GM23338 (cell line): ENCODE measurements around the gene SETD4. TPM values are rescaled to one million over a fixed set of nuclear protein-coding genes. Genes with fewer than 3 reads are reported as not detected.

Experiments used
- ATAC-seq: fragments of 200-7000 bp; cut with Tn5 transposase; 3 replicates; pipeline ENCODE4 v1.9.1; 2020
- DNase-seq: peaks from one replicate; pipeline ENCODE4 v3.0.0-alpha.2; 2015; ENCODE audit warnings: low spot score
- H2AFZ ChIP-seq: fragments of 200-600 bp; sonication (generic); 2 replicates; pipeline ENCODE4 v1.8.0; 2016; ENCODE audit warnings: antibody characterized with exemption, mild to moderate bottlenecking, moderate library complexity
- H3F3A ChIP-seq: fragments of 200-600 bp; sonication (generic); replicated peaks from 2 replicates; pipeline ENCODE4 v1.8.0; 2017; ENCODE audit warnings: antibody characterized with exemption, mixed run types, low read depth
- H3K27ac ChIP-seq: fragments of 200-600 bp; sonication (generic); 2 replicates; pipeline ENCODE4 v1.6.1; 2016; ENCODE audit warnings: low read depth
- H3K27me3 ChIP-seq: fragments of 200-600 bp; sonication (generic); 2 replicates; pipeline ENCODE4 v1.8.0; 2016; ENCODE audit warnings: mild to moderate bottlenecking, mixed run types, moderate library complexity; ENCODE audit not compliant: insufficient read depth
- H3K36me3 ChIP-seq: fragments of 200-600 bp; sonication (generic); 2 replicates; pipeline ENCODE4 v1.8.0; 2016; ENCODE audit warnings: mild to moderate bottlenecking; ENCODE audit not compliant: insufficient read depth
- H3K4me1 ChIP-seq: fragments of 200-600 bp; sonication (generic); 2 replicates; pipeline ENCODE4 v1.8.0; 2016; ENCODE audit warnings: mild to moderate bottlenecking, moderate library complexity; ENCODE audit not compliant: insufficient read depth
- H3K4me2 ChIP-seq: fragments of 200-600 bp; sonication (generic); 2 replicates; pipeline ENCODE4 v1.7.1; 2017; ENCODE audit warnings: mixed run types
- H3K4me3 ChIP-seq: fragments of 200-600 bp; sonication (generic); 2 replicates; pipeline ENCODE4 v1.6.1; 2016; ENCODE audit warnings: mixed run types
- H3K79me2 ChIP-seq: fragments of 200-600 bp; sonication (generic); replicated peaks from 2 replicates; pipeline ENCODE4 v1.8.0; 2017; ENCODE audit warnings: mild to moderate bottlenecking; ENCODE audit not compliant: insufficient read depth
- H3K9me2 ChIP-seq: fragments of 200-600 bp; sonication (generic); 2 replicates; pipeline ENCODE4 v1.8.0; 2017; ENCODE audit not compliant: insufficient read depth
- H4K20me1 ChIP-seq: fragments of 200-600 bp; sonication (generic); replicated peaks from 2 replicates; pipeline ENCODE4 v1.8.0; 2017; ENCODE audit warnings: mild to moderate bottlenecking; ENCODE audit not compliant: insufficient read depth
- H3K27ac Mint-ChIP-seq: 2 replicates; pipeline ENCODE4 v1.8.0; 2020; ENCODE audit warnings: inconsistent platforms, mild to moderate bottlenecking, moderate library complexity, mixed read lengths
- H3K27me3 Mint-ChIP-seq: 3 replicates; pipeline ENCODE4 v1.8.0; 2022; ENCODE audit warnings: low read depth, mild to moderate bottlenecking, moderate library complexity, mixed read lengths, inconsistent platforms; ENCODE audit not compliant: insufficient read depth, poor library complexity
- H3K36me3 Mint-ChIP-seq: 3 replicates; pipeline ENCODE4 v1.8.0; 2021; ENCODE audit warnings: low read depth, mild to moderate bottlenecking, inconsistent platforms, moderate library complexity, mixed read lengths
- H3K4me1 Mint-ChIP-seq: 3 replicates; pipeline ENCODE4 v1.8.0; 2020; ENCODE audit warnings: mild to moderate bottlenecking, inconsistent platforms, mixed read lengths
- H3K4me3 Mint-ChIP-seq: 3 replicates; pipeline ENCODE4 v1.8.0; 2021; ENCODE audit warnings: moderate library complexity, mild to moderate bottlenecking, inconsistent platforms, mixed read lengths
- H3K9me3 Mint-ChIP-seq: 3 replicates; pipeline ENCODE4 v1.8.0; 2020; ENCODE audit warnings: moderate library complexity, mild to moderate bottlenecking, inconsistent platforms, mixed read lengths
- CREB1 ChIP-seq: fragments of 250-450 bp; sonication (Bioruptor Pico); IDR thresholded peaks from 2 replicates; pipeline ENCODE4 v1.5.0; 2020; ENCODE audit warnings: low read depth, mild to moderate bottlenecking, moderate library complexity
- ETS1 ChIP-seq: IDR thresholded peaks from 2 replicates; pipeline ENCODE4 v1.6.1; 2016; ENCODE audit warnings: antibody characterized with exemption
- EZH2 ChIP-seq: fragments of 200-600 bp; sonication (generic); IDR thresholded peaks from one replicate; pipeline ENCODE4 v1.8.0; 2017; ENCODE audit warnings: antibody characterized with exemption, mild to moderate bottlenecking, low read depth; ENCODE audit not compliant: unreplicated experiment
- EZH2phosphoT487 ChIP-seq: fragments of 200-600 bp; sonication (generic); IDR thresholded peaks from one replicate; pipeline ENCODE4 v1.8.1; 2018; ENCODE audit warnings: antibody characterized with exemption; ENCODE audit not compliant: unreplicated experiment
- JUNB ChIP-seq: IDR thresholded peaks from one replicate; pipeline ENCODE4 v1.6.1; 2016; ENCODE audit warnings: antibody characterized with exemption; ENCODE audit not compliant: unreplicated experiment
- NANOG ChIP-seq: IDR thresholded peaks from 2 replicates; pipeline ENCODE4 v1.6.1; 2016; ENCODE audit warnings: antibody characterized with exemption, borderline replicate concordance
- REST ChIP-seq: IDR thresholded peaks from one replicate; pipeline ENCODE4 v1.6.1; 2018; ENCODE audit warnings: antibody characterized with exemption; ENCODE audit not compliant: unreplicated experiment
- ZNF114 ChIP-seq: fragments of 250-450 bp; sonication (Bioruptor Pico); IDR thresholded peaks from 2 replicates; pipeline ENCODE4 v1.5.0; 2020; ENCODE audit warnings: mild to moderate bottlenecking, moderate library complexity
- ZNF331 ChIP-seq: fragments of 250-450 bp; sonication (Bioruptor Pico); IDR thresholded peaks from 2 replicates; pipeline ENCODE4 v1.5.0; 2020; ENCODE audit warnings: low read depth, mild to moderate bottlenecking, moderate library complexity
- ZNF462 ChIP-seq: fragments of 250-450 bp; sonication (Bioruptor Pico); IDR thresholded peaks from 2 replicates; pipeline ENCODE4 v1.5.0; 2020; ENCODE audit warnings: mild to moderate bottlenecking, moderate library complexity
- polyA plus RNA-seq: library from polyadenylated mRNA; unstranded; fragments of >200 nt; fragmentation: Nextera tagmentation; extraction: Ambion mirVana; gene quantifications from 2 replicates; pipeline ENCODE4 v1.2.1, GENCODE V29; 2016
- total RNA-seq: library from RNA; depleted of rRNA; stranded (reverse); fragments of >200 nt; shearing (Covaris generic); gene quantifications from 2 replicates; pipeline ENCODE4 v1.2.3, GENCODE V29; 2014

SETD4 gene
- total and polyA plus RNA-seq, 2 experiments from 2014 or later: 32.5 to 45.1 TPM

GRCh38 chr21:36004441-36004840 is 55.9 kb downstream of the SETD4 start:
- H4K20me1 ChIP-seq: no peaks in the 10 kb centered on the region
- no peak overlapping the region for H3K4me3 Mint-ChIP-seq
- TF ChIP-seq ZNF331 (CRISPR knock-in tag) (no peak), ETS1 (no peak), REST (no peak), CREB1 (CRISPR knock-in tag) (no peak), EZH2 (no peak), ZNF114 (CRISPR knock-in tag) (no peak), EZH2phosphoT487 (no peak), NANOG (no peak), JUNB (no peak), ZNF462 (CRISPR knock-in tag) (no peak)
- H3F3A ChIP-seq: no peaks in the 10 kb centered on the region
- ATAC-seq (no peak), DNase-seq (no peak)
- no peaks in the 10 kb centered on the region for H3K27me3 ChIP-seq
- no peaks in the 10 kb centered on the region for H3K79me2 ChIP-seq
- peaks cover 12% of the 10 kb centered on the region for H3K27me3 Mint-ChIP-seq
- H3K27ac ChIP-seq: no peak overlapping the region
- 0 out of 2 replicates have a peak overlapping the region, but pooled peaks have one; percentile 47 for H2AFZ ChIP-seq
- H3K4me1 ChIP-seq: no peaks in the 10 kb centered on the region
- H3K4me2 ChIP-seq: no peak overlapping the region
- H3K4me1 Mint-ChIP-seq: no peaks in the 10 kb centered on the region
- no peak overlapping the region for H3K27ac Mint-ChIP-seq
- H3K9me2 ChIP-seq: peaks cover 7% of the 10 kb centered on the region; the same call in 1 of the 2 replicates
- peaks cover 5% of the 10 kb centered on the region; the same call in 2 of the 3 replicates for H3K36me3 Mint-ChIP-seq
- H3K36me3 ChIP-seq: no peaks in the 10 kb centered on the region; the same call in 1 of the 2 replicates
- no peak overlapping the region for H3K4me3 ChIP-seq
- H3K9me3 Mint-ChIP-seq: peaks cover 25% of the 10 kb centered on the region
